Fibroblast of the aortic adventitia (primary cell): ENCODE data around the gene TNRC6A. TPM values are rescaled to one million over a fixed set of nuclear protein-coding genes. Genes with fewer than 3 reads are reported as not detected.

Experiments
- DNase-seq: peaks from one replicate; pipeline ENCODE4 v3.0.0-alpha.2; 2010; ENCODE audit warnings: low read depth
- H3K4me3 ChIP-seq: 2 replicates; pipeline ENCODE4 v1.5.1; 2011; ENCODE audit warnings: low read depth, mild to moderate bottlenecking, control low read depth, low read length, moderate library complexity
- total RNA-seq: library from RNA; depleted of rRNA; stranded (reverse); fragments of >200 nt; gene quantifications from 2 replicates; pipeline ENCODE4 v1.2.3, GENCODE V29; 2012; ENCODE audit warnings: low replicate concordance
- TF ChIP-seq, protein P1 (sequence below): IDR thresholded peaks from 2 replicates; pipeline ENCODE4 v1.5.1; 2011; ENCODE audit warnings: mild to moderate bottlenecking, low read length, control low read depth, inconsistent platforms; ENCODE audit not compliant: insufficient read depth

The TNRC6A gene
- total RNA-seq, 1 donor, result 32.2 TPM

DNA sequence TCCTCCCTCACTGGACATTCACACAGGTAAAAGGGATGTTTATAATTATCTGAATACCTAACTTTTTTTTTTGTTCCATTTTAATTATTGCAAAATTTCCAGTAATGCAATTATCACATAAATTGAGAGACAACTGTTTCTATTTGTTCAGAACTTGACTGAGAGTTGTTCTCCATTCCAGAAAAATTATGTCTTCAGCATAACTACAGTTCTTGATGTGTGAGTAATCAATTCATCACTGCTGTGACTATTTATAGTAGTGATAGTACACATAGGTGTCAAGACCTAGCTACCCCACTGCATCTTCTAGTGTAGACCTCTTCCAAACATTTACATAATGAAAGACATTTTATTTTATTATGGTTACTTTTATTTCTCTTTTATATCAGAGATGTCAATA, 5.8 kb upstream of the TNRC6A start:
- H3K4me3 ChIP-seq, result no peak overlapping the region
- DNase-seq, result no peak
- TF ChIP-seq, protein P1, sequence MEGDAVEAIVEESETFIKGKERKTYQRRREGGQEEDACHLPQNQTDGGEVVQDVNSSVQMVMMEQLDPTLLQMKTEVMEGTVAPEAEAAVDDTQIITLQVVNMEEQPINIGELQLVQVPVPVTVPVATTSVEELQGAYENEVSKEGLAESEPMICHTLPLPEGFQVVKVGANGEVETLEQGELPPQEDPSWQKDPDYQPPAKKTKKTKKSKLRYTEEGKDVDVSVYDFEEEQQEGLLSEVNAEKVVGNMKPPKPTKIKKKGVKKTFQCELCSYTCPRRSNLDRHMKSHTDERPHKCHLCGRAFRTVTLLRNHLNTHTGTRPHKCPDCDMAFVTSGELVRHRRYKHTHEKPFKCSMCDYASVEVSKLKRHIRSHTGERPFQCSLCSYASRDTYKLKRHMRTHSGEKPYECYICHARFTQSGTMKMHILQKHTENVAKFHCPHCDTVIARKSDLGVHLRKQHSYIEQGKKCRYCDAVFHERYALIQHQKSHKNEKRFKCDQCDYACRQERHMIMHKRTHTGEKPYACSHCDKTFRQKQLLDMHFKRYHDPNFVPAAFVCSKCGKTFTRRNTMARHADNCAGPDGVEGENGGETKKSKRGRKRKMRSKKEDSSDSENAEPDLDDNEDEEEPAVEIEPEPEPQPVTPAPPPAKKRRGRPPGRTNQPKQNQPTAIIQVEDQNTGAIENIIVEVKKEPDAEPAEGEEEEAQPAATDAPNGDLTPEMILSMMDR, result no peak

GRCh38 chr16:24728011-24728410, 1.4 kb upstream of the TNRC6A start:
- TF ChIP-seq, protein P1, result no peak
- no peak overlapping the region for H3K4me3 ChIP-seq
- no peak for DNase-seq

- DNase-seq, result no peak
- TF ChIP-seq, protein P1, result no peak
- H3K4me3 ChIP-seq, result peak overlapping the region; percentile 86
These were observed 584 bp upstream of the TNRC6A start for GRCh38 chr16:24728891-24729242.

GRCh38 chr16:24729951-24730815, 732 bp downstream of the TNRC6A start:
- peak overlapping the region; percentile 86 for H3K4me3 ChIP-seq
- no peak for DNase-seq
- TF ChIP-seq, protein P1, result no peak

- DNase-seq, result no peak
- peak overlapping the region; percentile 86 for H3K4me3 ChIP-seq
- TF ChIP-seq, protein P1, result no peak
These were observed 1.5 kb downstream of the TNRC6A start for GRCh38 chr16:24730914-24731313.

DNA sequence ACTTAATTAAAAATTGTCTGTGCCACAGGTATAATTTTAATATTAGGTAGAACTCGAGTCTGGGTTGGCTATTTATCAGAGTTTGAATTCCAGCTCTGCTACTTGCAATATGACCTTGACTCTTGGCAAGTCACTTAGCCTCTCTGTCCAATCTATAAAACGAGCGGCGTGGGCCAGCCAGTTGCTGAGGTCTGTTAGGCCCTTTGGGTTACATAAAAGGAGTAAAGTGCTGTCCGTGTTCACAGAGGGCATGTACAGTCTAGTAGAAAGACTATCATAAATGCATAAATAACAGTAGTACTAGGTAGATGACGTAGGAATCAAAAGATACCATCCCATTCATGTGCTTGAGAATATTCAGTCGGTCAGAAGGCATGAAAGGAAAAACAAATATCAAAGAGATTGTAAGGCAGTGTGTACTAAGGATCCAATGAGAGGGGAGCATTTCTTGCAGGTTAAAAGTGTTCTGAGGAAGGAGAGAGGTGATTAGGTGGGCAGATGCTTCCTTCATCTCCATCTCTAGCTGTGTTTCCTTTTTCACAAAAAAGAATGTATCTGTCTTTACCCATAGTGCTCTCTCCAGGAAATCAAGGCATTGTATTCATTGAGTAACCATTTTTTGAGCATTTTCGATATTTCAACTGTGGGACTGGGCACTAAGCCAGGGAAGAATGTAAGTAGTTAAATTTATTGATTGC, 2.4 kb downstream of the TNRC6A start:
- peak; percentile 37 for DNase-seq
- TF ChIP-seq, protein P1, result no peak
- peak overlapping the region; percentile 86 for H3K4me3 ChIP-seq
